ENCODE data around the gene EXD1. TPM values are rescaled to one million over a fixed set of nuclear protein-coding genes. Genes with fewer than 3 reads are reported as not detected.
"Not testable (repeated sequence)": the region's sequence is repeated elsewhere in the genome, so short reads cannot be mapped to it uniquely, and the experiment has no call there.

Gene EXD1
- total RNA-seq, 2 donors from 2014 or later, result not detected

GRCh38 chr15:41235929-41236328 is 5.4 kb upstream of the EXD1 start:
- DNase-seq (ENCODE audit: low spot score), result no peak
- intact Hi-C loops (cut with DNase I), result no loop called here

- DNase-seq (ENCODE audit: low spot score); intact Hi-C loops (cut with DNase I): not testable (repeated sequence)
Observed at GRCh38 chr15:41235228-41235627, 4.7 kb upstream of the EXD1 start.

- DNase-seq (ENCODE audit: low spot score), result no peak
- intact Hi-C loops (cut with DNase I), result no loop called here
Observed at GRCh38 chr15:41233367-41233771, 2.8 kb upstream of the EXD1 start.

GRCh38 chr15:41231422-41232226 is 1.1 kb upstream of the EXD1 start:
- no peak for DNase-seq (ENCODE audit: low spot score)
- intact Hi-C loops (cut with DNase I), result no loop called here

- intact Hi-C loops (cut with DNase I), result no loop called here
Observed at GRCh38 chr15:41230345-41230649, 260 bp downstream of the EXD1 start.

GRCh38 chr15:41219381-41219780 is 11.2 kb downstream of the EXD1 start:
- intact Hi-C loops (cut with DNase I), result no loop called here
- no peak for DNase-seq (ENCODE audit: low spot score)

More at GRCh38 chr15:41230345-41230649, 260 bp downstream of the EXD1 start:
- no peak for DNase-seq (ENCODE audit: low spot score)

GRCh38 chr15:41218851-41219250 is 11.7 kb downstream of the EXD1 start:
- intact Hi-C loops (cut with DNase I), result no loop called here
- no peak for DNase-seq (ENCODE audit: low spot score)

- no peak for DNase-seq (ENCODE audit: low spot score)
- intact Hi-C loops (cut with DNase I), result no loop called here
Observed at GRCh38 chr15:41215708-41216107, 14.8 kb downstream of the EXD1 start.

GRCh38 chr15:41207687-41208448 is 22.7 kb downstream of the EXD1 start:
- DNase-seq (ENCODE audit: low spot score), result no peak
- intact Hi-C loops (cut with DNase I), result no loop called here

- no peak for DNase-seq (ENCODE audit: low spot score)
- intact Hi-C loops (cut with DNase I), result no loop called here
Observed at GRCh38 chr15:41205315-41205714, 25.2 kb downstream of the EXD1 start.

GRCh38 chr15:41203395-41203794 is 27.2 kb downstream of the EXD1 start:
- intact Hi-C loops (cut with DNase I), result no loop called here
- no peak for DNase-seq (ENCODE audit: low spot score)

- intact Hi-C loops (cut with DNase I), result no loop called here
- DNase-seq (ENCODE audit: low spot score), result no peak
Observed at GRCh38 chr15:41199470-41199869, 31.1 kb downstream of the EXD1 start.

GRCh38 chr15:41194444-41194843 is 36.1 kb downstream of the EXD1 start:
- intact Hi-C loops (cut with DNase I), result no loop called here
- DNase-seq (ENCODE audit: low spot score), result no peak

- intact Hi-C loops (cut with DNase I), result loop anchor here (5.0 to 10.0 kb wide), 2 partner anchors 279 to 326 kb away; no protein-coding TSS in a partner anchor
- DNase-seq (ENCODE audit: low spot score), result no peak
Observed at GRCh38 chr15:41183581-41183980, 47.0 kb downstream of the EXD1 start.

GRCh38 chr15:41182266-41182665 is 48.3 kb downstream of the EXD1 start:
- intact Hi-C loops (cut with DNase I), result loop anchor here (1.0 to 10.0 kb wide), 3 partner anchors 15 to 325 kb away; no protein-coding TSS in a partner anchor
- DNase-seq (ENCODE audit: low spot score), result no peak

GRCh38 chr15:41180206-41180789 is 50.3 kb downstream of the EXD1 start:
- DNase-seq (ENCODE audit: low spot score), result no peak
- intact Hi-C loops (cut with DNase I), result loop anchor here (5.0 to 10.0 kb wide), 2 partner anchors 275 to 323 kb away; no protein-coding TSS in a partner anchor

- intact Hi-C loops (cut with DNase I), result no loop called here
- DNase-seq (ENCODE audit: low spot score), result peak; percentile 15
Observed at GRCh38 chr15:41169781-41170180, 60.8 kb downstream of the EXD1 start.

- intact Hi-C loops (cut with DNase I), result no loop called here
- no peak for DNase-seq (ENCODE audit: low spot score)
Observed at GRCh38 chr15:41169086-41169485, 61.5 kb downstream of the EXD1 start.

GRCh38 chr15:41161736-41162135 is 68.8 kb downstream of the EXD1 start:
- intact Hi-C loops (cut with DNase I), result no loop called here
- DNase-seq (ENCODE audit: low spot score), result no peak

GRCh38 chr15:41161336-41161735 is 69.2 kb downstream of the EXD1 start:
- no peak for DNase-seq (ENCODE audit: low spot score)
- intact Hi-C loops (cut with DNase I), result no loop called here

Measured in posterior vena cava (tissue), 2 donors.